Chondrocyte (in vitro differentiated cells): ENCODE data around the gene ALCAM. TPM values are rescaled to one million over a fixed set of nuclear protein-coding genes. Genes with fewer than 3 reads are reported as not detected.

ENCODE experiments used
- DNase-seq: peaks from one replicate; pipeline ENCODE4 v3.0.0; 2021; ENCODE audit warnings: mixed read lengths, low spot score
- H3K27ac Mint-ChIP-seq: one replicate; pipeline ENCODE4 v1.8.0; 2021; ENCODE audit warnings: mild to moderate bottlenecking, moderate library complexity, mixed read lengths; ENCODE audit not compliant: unreplicated experiment
- H3K27me3 Mint-ChIP-seq: 2 replicates; pipeline ENCODE4 v1.8.0; 2021; ENCODE audit warnings: low read depth, mixed read lengths
- H3K36me3 Mint-ChIP-seq: 2 replicates; pipeline ENCODE4 v1.8.0; 2021; ENCODE audit warnings: low read depth, mixed read lengths
- H3K4me1 Mint-ChIP-seq: 2 replicates; pipeline ENCODE4 v1.8.0; 2021; ENCODE audit warnings: low read depth, mild to moderate bottlenecking, mixed read lengths
- H3K4me3 Mint-ChIP-seq: one replicate; pipeline ENCODE4 v1.8.0; 2021; ENCODE audit warnings: mild to moderate bottlenecking, moderate library complexity, mixed read lengths; ENCODE audit not compliant: unreplicated experiment
- H3K9me3 Mint-ChIP-seq: 2 replicates; pipeline ENCODE4 v1.8.0; 2021; ENCODE audit warnings: low read depth, mixed read lengths
- CTCF ChIP-seq: fragments of 200-600 bp; sonication (generic); IDR thresholded peaks from 2 replicates; pipeline ENCODE4 v1.5.0; 2021; ENCODE audit warnings: antibody characterized with exemption, mild to moderate bottlenecking, moderate library complexity
- total RNA-seq: library from RNA; stranded (reverse); gene quantifications from 3 replicates; pipeline ENCODE4 v1.2.1, GENCODE V29; 2021

The ALCAM gene
- total RNA-seq, 1 donor from 2014 or later = 270 TPM

GRCh38 chr3:105493305-105493892 is 126.7 kb downstream of the ALCAM start:
- peaks cover 48% of the 10 kb centered on the region for H3K4me1 Mint-ChIP-seq
- H3K36me3 Mint-ChIP-seq = peaks cover 17% of the 10 kb centered on the region
- H3K27me3 Mint-ChIP-seq = no peaks in the 10 kb centered on the region
- TF ChIP-seq CTCF = no peak
- H3K27ac Mint-ChIP-seq = no peak overlapping the region
- peaks cover 11% of the 10 kb centered on the region for H3K9me3 Mint-ChIP-seq
- no peak for DNase-seq
- no peak overlapping the region for H3K4me3 Mint-ChIP-seq

GRCh38 chr3:105495021-105495420 is 128.3 kb downstream of the ALCAM start:
- peak overlapping the region; percentile 73 for H3K27ac Mint-ChIP-seq

GRCh38 chr3:105496343-105496742 is 129.6 kb downstream of the ALCAM start:
- Mint-ChIP-seq H3K9me3 (peaks cover 9% of the 10 kb centered on the region), H3K4me3 (no peak overlapping the region), H3K4me1 (peaks cover 55% of the 10 kb centered on the region), H3K36me3 (peaks cover 15% of the 10 kb centered on the region), H3K27ac (no peak overlapping the region), H3K27me3 (no peaks in the 10 kb centered on the region)
- DNase-seq = no peak
- no peak for TF ChIP-seq CTCF

More at GRCh38 chr3:105495021-105495420, 128.3 kb downstream of the ALCAM start:
- Mint-ChIP-seq H3K36me3 (peaks cover 17% of the 10 kb centered on the region), H3K4me3 (no peak overlapping the region), H3K27me3 (no peaks in the 10 kb centered on the region), H3K4me1 (peaks cover 52% of the 10 kb centered on the region), H3K9me3 (peaks cover 11% of the 10 kb centered on the region)
- peak; percentile 16 for TF ChIP-seq CTCF
- DNase-seq = no peak

- Mint-ChIP-seq H3K27me3 (no peaks in the 10 kb centered on the region), H3K27ac (no peak overlapping the region), H3K4me1 (peaks cover 52% of the 10 kb centered on the region), H3K9me3 (peaks cover 3% of the 10 kb centered on the region), H3K36me3 (peaks cover 9% of the 10 kb centered on the region), H3K4me3 (no peak overlapping the region)
- no peak for DNase-seq
- TF ChIP-seq CTCF = no peak
Measured at GRCh38 chr3:105497386-105497785, 130.7 kb downstream of the ALCAM start.

GRCh38 chr3:105499961-105500360 is 133.3 kb downstream of the ALCAM start:
- H3K36me3 Mint-ChIP-seq = peaks cover 2% of the 10 kb centered on the region
- H3K9me3 Mint-ChIP-seq = peaks cover under 1% of the 10 kb centered on the region
- H3K4me1 Mint-ChIP-seq = peaks cover 66% of the 10 kb centered on the region
- H3K27ac Mint-ChIP-seq = peak overlapping the region; percentile 2
- no peak overlapping the region for H3K4me3 Mint-ChIP-seq
- no peak for DNase-seq
- H3K27me3 Mint-ChIP-seq = no peaks in the 10 kb centered on the region
- no peak for TF ChIP-seq CTCF
